GM19099 (cell line): Measurements from ENCODE around the gene RNLS.

Experiments used
- POLR2A ChIP-seq: IDR thresholded peaks from 3 replicates; pipeline ENCODE4 v1.6.1; 2011; ENCODE audit warnings: low read depth; ENCODE audit not compliant: insufficient read length; ENCODE audit errors: extremely low read depth

The RNLS gene

DNA sequence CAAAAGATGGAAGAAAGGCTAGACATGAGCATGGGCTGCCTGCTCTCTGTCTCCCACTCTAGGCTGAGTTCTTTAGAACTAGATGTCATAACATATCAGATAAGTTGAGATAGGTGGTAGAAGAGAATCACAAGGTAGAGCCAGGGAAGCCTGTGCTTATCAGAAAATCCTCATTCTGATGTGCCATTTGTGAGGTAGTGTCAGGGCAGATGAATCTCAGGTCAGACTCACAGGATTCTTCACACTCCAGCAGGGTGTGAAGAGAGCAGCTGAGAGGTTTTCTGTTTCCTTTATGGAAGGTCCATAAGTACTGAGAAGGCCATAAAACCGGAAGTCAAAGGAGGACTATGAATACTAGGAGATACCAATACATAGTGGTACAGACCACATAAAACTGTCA, 132.9 kb downstream of the RNLS start:
- TF ChIP-seq POLR2A, result no peak

DNA sequence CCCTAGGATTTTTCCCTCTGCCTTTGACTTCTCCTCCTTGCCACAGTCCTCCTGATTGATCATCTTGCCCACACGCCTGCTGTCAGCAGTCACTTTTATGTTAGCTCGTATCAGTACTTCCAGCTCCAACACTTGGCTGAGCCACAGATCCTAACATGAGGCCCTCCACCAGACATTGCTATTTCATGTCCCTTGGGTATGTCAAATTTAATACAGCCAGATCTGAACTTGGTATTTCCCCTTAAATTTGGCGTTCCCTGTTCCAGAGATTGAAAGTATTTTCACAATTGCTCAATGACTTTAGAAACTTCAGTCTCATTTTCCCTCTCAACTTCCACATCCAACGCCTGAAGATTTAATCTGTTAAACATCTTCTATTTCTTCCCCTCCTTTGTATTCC, 140.4 kb downstream of the RNLS start:
- no peak for TF ChIP-seq POLR2A

DNA sequence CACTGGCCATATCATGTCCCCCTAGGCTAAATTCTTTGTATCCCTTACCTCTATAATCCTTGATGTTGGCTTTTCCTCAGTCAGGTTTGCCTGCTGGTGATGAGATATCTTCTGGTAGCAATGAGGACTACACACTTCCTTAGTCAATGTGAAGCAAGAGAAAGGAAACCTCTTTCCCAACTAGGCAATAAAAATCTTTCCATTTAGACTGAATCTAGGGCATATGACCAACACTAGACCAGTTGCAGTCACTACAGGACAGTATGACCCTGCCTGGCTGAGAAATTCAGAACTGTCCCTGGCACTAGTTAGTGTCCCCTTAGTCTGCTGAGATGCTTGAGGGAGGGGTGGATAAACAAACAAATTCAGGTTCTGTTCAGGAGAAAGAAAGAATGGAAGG, 142.6 kb downstream of the RNLS start:
- no peak for TF ChIP-seq POLR2A

- TF ChIP-seq POLR2A, result no peak
Measured at GRCh38 chr10:88439932-88440331, 143.2 kb downstream of the RNLS start.

GRCh38 chr10:88437411-88437810, 145.7 kb downstream of the RNLS start:
- no peak for TF ChIP-seq POLR2A

DNA sequence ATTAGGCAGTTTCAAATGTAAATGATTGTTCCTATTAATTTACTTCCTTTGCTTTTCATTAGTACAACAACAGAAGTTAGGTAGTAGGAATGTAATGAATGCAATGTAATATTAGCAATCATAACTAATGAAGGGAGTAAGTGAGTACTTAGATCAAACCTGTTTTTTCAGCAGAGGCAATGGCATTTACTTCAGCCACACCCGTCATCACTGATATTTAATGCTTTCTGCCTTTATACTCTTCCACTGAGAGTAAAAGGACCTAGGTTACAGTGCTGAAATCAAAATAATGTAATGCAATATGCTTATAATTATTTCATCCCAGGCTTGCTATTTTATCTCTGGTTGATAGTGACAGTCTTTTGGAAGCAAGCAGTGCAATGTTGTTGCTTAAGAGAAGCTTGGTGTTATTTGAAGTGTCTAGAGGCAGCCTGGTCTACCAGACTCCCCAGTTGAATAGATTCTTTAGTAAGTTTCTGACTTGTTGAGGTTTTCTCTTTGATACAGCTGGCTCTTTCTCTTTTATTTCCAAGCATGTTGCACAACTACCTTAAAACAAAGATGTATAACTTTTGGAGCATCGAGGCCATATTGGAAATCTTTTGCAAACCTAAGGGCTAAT, 149.4 kb downstream of the RNLS start:
- TF ChIP-seq POLR2A, result no peak

- no peak for TF ChIP-seq POLR2A
Measured at GRCh38 chr10:88431103-88431502, 152.0 kb downstream of the RNLS start.

GRCh38 chr10:88428976-88429375, 154.1 kb downstream of the RNLS start:
- TF ChIP-seq POLR2A, result no peak

- no peak for TF ChIP-seq POLR2A
Measured at GRCh38 chr10:88428442-88428841, 154.7 kb downstream of the RNLS start.

DNA sequence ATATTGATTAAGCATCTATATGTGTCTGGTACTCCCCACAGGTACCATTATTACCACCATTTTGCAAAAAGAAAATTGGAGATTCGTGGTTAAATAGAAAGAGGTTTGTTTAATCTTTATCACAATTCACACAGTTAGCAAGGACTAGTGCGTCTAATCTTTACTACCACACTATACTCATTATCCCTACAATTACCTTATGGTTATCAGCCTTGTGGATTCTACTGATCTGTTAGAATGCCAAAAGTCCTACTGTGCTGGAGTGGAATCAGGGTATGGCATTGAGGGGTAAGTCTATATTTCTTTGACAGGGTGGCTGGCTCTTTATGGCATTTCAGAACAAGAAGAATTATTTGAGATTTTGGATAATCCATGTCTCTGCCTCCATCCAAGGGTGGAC, 156.1 kb downstream of the RNLS start:
- no peak for TF ChIP-seq POLR2A

DNA sequence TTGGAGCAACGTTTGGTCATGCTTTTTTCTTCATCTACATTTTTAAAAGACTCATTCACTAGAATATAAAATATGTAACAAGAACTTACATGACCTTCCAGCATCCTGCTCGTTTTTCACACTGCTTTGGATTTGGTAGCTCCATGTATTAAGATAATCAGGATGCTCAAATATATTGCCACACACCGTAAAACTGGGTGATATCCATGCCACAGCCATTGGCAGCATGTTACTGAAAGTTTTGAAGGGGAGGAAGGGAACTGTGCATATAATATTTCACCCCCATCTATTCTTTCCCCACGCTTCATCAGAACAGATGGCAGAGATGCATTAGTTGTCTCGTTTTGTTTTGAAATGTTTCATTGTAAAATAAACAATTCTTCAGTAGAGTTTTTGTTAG, 158.2 kb downstream of the RNLS start:
- TF ChIP-seq POLR2A, result no peak

GRCh38 chr10:88423732-88424131, 159.4 kb downstream of the RNLS start:
- no peak for TF ChIP-seq POLR2A

DNA sequence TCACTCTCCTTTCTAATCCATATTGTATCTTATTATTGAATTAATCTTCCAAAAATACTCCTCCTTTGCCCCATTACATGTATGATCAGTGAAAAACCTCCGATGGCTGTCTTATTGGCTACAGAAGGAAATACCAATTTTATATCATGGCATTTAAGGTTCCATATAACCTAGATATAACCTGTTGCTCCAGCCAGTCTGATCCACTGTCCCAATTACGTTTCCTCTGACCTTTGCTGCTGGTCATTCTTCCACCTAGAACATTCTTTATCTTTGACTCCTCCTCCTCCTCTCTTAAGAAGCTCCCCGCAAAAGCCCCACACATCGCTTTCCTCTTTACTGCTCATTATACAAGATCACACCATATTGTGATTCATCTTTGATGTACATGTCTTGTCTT, 161.5 kb downstream of the RNLS start:
- TF ChIP-seq POLR2A, result no peak

DNA sequence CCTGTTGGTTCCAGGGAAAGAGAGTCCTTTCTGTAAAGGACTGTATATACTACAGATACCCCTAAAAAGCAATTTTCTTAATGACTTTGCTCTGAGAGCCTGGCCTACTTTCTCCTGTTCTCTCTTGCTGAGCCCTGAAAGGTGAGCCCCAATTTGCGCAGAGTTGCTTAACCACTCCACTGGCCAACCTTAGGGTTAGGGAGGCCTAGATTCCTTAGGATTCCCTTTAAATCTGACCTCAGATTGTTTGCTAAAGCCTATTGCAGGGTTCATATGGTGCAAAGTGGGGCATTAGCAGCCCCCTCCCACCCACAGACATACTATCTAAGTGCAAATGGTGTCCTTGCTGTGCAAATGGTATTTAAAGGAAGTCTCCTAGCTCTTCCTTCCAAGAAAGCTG, 164.2 kb downstream of the RNLS start:
- TF ChIP-seq POLR2A, result no peak

DNA sequence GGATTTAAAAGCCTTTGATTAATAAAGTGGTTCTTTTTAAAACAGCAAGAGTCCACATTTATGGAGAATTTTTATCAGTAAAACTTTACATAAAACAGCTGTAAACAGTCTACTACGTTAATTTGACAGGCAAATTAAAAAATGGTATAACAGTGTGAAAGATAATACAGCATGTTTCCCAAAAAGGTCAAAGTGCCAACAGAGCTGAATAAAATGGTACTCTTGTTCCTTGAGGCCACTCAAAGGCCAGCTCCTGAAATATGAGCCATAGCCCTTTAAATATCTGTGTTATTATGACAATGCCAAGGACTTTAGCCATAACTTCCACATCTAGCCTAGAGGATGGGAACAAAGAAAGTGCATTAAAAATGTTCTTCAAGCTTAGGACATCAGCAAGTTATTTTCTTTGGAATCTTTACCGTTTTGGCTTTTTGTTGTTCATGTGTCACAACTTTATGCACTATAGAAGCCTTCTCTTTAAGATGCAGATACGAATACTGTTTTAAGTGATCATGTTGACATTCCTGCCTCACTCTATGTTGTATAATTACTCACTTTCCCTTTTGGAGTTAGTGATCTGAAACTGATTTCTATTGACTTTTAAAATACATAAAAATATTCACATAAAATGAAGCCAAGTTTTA, 165.6 kb downstream of the RNLS start:
- no peak for TF ChIP-seq POLR2A

DNA sequence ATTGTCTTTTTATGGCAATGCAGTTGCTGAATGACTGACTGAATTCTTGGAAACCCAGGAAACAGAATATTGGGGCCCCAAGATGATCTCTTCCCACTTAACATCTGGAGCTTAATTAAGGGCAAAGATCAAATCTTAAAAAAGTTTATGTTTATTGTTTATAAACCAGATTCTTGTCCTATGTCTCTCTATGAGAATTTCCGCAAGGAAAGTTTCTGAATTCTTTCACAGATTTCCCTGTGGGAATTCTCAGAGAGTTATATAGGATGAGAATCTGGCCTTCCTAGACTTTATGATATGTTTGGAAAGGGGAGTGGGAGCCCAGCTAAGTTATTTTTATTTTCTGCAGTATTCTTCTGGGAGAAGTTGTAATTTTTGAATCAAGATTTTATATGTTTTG, 166.3 kb downstream of the RNLS start:
- no peak for TF ChIP-seq POLR2A
